ENCODE measurements around the gene NACA2. TPM values are rescaled to one million over a fixed set of nuclear protein-coding genes. Genes with fewer than 3 reads are reported as not detected.
"Not testable (repeated sequence)": the region's sequence is repeated elsewhere in the genome, so short reads cannot be mapped to it uniquely, and the experiment has no call there.

Gene NACA2
- total RNA-seq, 1 donor from 2014 or later = 0.60 TPM

- not testable (repeated sequence) for H3K4me3 Mint-ChIP-seq
- peaks cover 18% of the 10 kb centered on the region for H3K27me3 Mint-ChIP-seq (ENCODE audit: insufficient read depth)
Measured at GRCh38 chr17:61552560-61552959, 38.5 kb downstream of the NACA2 start.

GRCh38 chr17:61551255-61551742 is 39.7 kb downstream of the NACA2 start:
- no peak overlapping the region for H3K4me3 Mint-ChIP-seq
- peaks cover 21% of the 10 kb centered on the region for H3K27me3 Mint-ChIP-seq (ENCODE audit: insufficient read depth)
- DNase-seq (ENCODE audit: low spot score) = no peak
- no peaks in the 10 kb centered on the region for H3K4me1 Mint-ChIP-seq (ENCODE audit: low read depth)
- H3K36me3 Mint-ChIP-seq (ENCODE audit: low read depth) = no peaks in the 10 kb centered on the region
- intact Hi-C loops (cut with micrococcal nuclease) = loop anchor here (1.0 to 10.0 kb wide), 3 partner anchors 96 to 580 kb away; partner anchors contain the start of gene TBX4
- no peaks in the 10 kb centered on the region for H3K9me3 Mint-ChIP-seq
- H3K27ac Mint-ChIP-seq = no peak overlapping the region

More at GRCh38 chr17:61552560-61552959, 38.5 kb downstream of the NACA2 start:
- H3K4me1 Mint-ChIP-seq (ENCODE audit: low read depth); H3K27ac Mint-ChIP-seq; H3K9me3 Mint-ChIP-seq; DNase-seq (ENCODE audit: low spot score); H3K36me3 Mint-ChIP-seq (ENCODE audit: low read depth): not testable (repeated sequence)
- intact Hi-C loops (cut with micrococcal nuclease) = loop anchor here (10.0 kb wide), 1 partner anchor 98 kb away; the partner anchor contains the start of gene TBX4

GRCh38 chr17:61547113-61547512 is 43.9 kb downstream of the NACA2 start:
- Mint-ChIP-seq H3K4me3 (no peak overlapping the region), H3K27me3 (ENCODE audit: insufficient read depth) (peaks cover 28% of the 10 kb centered on the region), H3K4me1 (ENCODE audit: low read depth) (no peaks in the 10 kb centered on the region), H3K9me3 (no peaks in the 10 kb centered on the region), H3K27ac (no peak overlapping the region), H3K36me3 (ENCODE audit: low read depth) (no peaks in the 10 kb centered on the region)
- DNase-seq (ENCODE audit: low spot score) = no peak
- intact Hi-C loops (cut with micrococcal nuclease) = no loop called here

GRCh38 chr17:61545335-61545938 is 45.6 kb downstream of the NACA2 start:
- Mint-ChIP-seq H3K36me3 (ENCODE audit: low read depth) (no peaks in the 10 kb centered on the region), H3K27ac (no peak overlapping the region), H3K4me3 (no peak overlapping the region), H3K9me3 (no peaks in the 10 kb centered on the region), H3K4me1 (ENCODE audit: low read depth) (no peaks in the 10 kb centered on the region), H3K27me3 (ENCODE audit: insufficient read depth) (peaks cover 27% of the 10 kb centered on the region)
- DNase-seq (ENCODE audit: low spot score) = no peak
- intact Hi-C loops (cut with micrococcal nuclease) = no loop called here

GRCh38 chr17:61543786-61544415 is 47.1 kb downstream of the NACA2 start:
- Mint-ChIP-seq H3K4me3 (no peak overlapping the region), H3K27me3 (ENCODE audit: insufficient read depth) (peaks cover 24% of the 10 kb centered on the region), H3K36me3 (ENCODE audit: low read depth) (no peaks in the 10 kb centered on the region), H3K4me1 (ENCODE audit: low read depth) (no peaks in the 10 kb centered on the region), H3K9me3 (no peaks in the 10 kb centered on the region), H3K27ac (no peak overlapping the region)
- intact Hi-C loops (cut with micrococcal nuclease) = no loop called here
- no peak for DNase-seq (ENCODE audit: low spot score)

- Mint-ChIP-seq H3K4me1 (ENCODE audit: low read depth) (no peaks in the 10 kb centered on the region), H3K27ac (no peak overlapping the region), H3K27me3 (ENCODE audit: insufficient read depth) (peaks cover 15% of the 10 kb centered on the region), H3K9me3 (no peaks in the 10 kb centered on the region), H3K36me3 (ENCODE audit: low read depth) (no peaks in the 10 kb centered on the region), H3K4me3 (no peak overlapping the region)
- no peak for DNase-seq (ENCODE audit: low spot score)
- intact Hi-C loops (cut with micrococcal nuclease) = no loop called here
Measured at GRCh38 chr17:61542027-61542426, 49.0 kb downstream of the NACA2 start.

GRCh38 chr17:61540874-61541273 is 50.1 kb downstream of the NACA2 start:
- no peaks in the 10 kb centered on the region for H3K4me1 Mint-ChIP-seq (ENCODE audit: low read depth)
- no peaks in the 10 kb centered on the region for H3K9me3 Mint-ChIP-seq
- no peaks in the 10 kb centered on the region for H3K36me3 Mint-ChIP-seq (ENCODE audit: low read depth)
- peaks cover 12% of the 10 kb centered on the region for H3K27me3 Mint-ChIP-seq (ENCODE audit: insufficient read depth)
- DNase-seq (ENCODE audit: low spot score) = no peak
- intact Hi-C loops (cut with micrococcal nuclease) = no loop called here
- H3K4me3 Mint-ChIP-seq = no peak overlapping the region
- no peak overlapping the region for H3K27ac Mint-ChIP-seq

Other genes with a start within 250 kb of the NACA2 start
- not detected in 2 replicates for gene TBX2, start 191.4 kb downstream of the NACA2 start, total RNA-seq
- gene TBX4, start 138.8 kb downstream of the NACA2 start, total RNA-seq = not detected in 2 replicates